Measurements from ENCODE around the gene FBXO11.
"Not testable (repeated sequence)": the region's sequence is repeated elsewhere in the genome, so short reads cannot be mapped to it uniquely, and the experiment has no call there.

The FBXO11 gene

DNA sequence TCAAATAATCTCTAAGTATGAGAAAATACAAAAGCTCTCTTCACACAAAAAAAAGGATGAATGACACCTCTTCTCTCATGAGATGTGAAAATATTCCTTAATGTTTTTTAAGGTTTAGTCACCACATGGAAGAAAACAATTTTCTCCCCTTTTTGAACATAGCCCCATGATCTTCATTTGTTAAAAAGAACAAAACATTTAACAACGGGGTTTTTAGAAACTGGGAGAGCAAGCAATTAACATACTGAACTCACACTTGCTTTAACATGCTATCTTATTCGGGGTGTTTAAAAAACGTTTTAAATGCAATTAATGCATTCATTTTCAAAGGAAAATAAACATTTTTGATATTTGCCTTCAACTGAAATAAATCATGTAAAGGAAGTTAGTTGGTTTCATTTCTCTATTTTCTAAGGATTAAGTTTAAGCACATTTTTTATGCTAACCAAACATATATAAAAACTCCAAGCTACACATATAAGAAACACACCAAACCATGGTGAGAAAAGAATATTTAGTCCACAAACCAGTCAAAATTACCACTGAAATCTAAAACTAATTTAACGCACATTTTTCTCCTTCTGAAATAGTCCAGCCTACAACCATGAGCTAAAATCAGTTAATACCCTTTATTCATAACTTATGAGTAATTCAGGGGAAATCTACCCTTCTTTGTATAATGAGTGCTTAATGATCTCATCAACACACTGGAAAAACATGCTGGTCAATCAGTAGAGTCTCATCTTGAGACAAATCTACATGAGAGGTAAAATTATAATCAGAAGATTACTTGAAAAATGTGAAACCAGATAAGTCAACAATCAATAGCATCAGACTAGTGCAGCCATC, 8.2 kb downstream of the FBXO11 start:
- no peak for DNase-seq

DNA sequence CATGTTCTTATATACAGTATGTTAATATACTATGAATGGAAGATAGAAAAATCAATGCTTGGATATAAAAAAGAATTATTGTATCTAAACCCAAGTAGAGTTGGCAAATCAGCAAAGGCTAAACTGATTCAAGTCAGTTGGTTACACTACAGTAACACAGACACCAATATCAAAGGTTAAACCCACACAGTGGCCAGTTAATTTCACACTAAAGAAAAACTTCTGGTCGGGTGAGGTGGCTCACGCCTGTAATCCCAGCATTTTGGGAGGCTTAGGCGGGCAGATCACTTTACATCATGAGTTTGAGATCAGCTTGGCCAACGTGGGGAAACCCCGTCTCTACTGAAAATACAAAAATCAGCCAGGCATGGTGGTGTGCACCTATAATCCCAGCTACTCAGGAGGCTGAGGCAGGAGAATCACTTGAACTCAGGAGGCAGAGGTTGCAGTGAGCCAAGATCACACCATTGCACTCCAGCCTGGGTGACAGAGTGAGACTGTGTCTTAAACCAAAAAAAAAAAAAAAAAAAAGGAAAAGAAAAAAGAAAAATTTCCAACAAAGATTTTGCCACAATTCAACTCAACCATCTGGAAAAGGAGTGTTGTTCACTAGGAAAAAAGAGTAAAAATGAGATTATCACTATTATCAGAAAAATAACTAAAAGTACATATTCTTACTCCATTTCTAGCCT, 9.0 kb downstream of the FBXO11 start:
- DNase-seq, result not testable (repeated sequence)

- DNase-seq, result no peak
Observed at GRCh38 chr2:47896450-47896968, 9.8 kb downstream of the FBXO11 start.

DNA sequence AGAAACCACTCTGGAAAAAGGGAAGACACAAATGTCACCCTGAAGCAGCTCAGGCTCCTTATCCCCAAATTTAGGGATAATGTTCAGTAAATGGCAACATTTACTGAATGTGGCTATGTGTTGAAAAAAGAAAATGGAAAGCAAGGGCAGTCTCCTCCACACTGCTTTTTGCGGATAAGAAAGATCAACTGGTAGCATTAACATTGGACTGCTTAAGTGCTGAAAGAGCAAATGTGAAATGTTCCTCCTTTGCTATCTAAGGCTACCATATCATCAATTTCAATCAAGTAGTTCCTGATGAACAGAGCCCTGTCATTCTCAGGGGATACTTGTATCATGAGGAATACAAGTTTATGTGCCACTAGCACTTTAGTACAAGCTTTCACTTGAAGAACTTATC, 12.5 kb downstream of the FBXO11 start:
- DNase-seq, result no peak

DNA sequence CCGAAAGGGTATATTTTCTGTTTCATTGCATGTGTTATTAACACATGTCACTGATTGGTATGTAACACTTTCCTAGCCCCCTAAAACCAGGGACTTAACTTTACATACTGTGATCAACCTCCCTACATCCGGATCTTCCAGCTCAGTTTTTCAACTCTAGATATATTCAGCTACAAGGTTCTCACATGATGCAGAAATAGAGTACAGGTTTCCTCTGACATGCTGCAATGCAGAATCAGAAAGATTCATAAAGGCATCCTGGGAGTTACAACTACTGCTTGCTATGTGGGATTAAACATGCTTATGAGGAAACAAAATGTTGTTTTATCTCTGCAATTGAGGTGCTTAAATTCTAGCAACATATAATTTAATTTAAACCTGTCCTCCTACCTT, 14.0 kb downstream of the FBXO11 start:
- DNase-seq, result no peak

DNA sequence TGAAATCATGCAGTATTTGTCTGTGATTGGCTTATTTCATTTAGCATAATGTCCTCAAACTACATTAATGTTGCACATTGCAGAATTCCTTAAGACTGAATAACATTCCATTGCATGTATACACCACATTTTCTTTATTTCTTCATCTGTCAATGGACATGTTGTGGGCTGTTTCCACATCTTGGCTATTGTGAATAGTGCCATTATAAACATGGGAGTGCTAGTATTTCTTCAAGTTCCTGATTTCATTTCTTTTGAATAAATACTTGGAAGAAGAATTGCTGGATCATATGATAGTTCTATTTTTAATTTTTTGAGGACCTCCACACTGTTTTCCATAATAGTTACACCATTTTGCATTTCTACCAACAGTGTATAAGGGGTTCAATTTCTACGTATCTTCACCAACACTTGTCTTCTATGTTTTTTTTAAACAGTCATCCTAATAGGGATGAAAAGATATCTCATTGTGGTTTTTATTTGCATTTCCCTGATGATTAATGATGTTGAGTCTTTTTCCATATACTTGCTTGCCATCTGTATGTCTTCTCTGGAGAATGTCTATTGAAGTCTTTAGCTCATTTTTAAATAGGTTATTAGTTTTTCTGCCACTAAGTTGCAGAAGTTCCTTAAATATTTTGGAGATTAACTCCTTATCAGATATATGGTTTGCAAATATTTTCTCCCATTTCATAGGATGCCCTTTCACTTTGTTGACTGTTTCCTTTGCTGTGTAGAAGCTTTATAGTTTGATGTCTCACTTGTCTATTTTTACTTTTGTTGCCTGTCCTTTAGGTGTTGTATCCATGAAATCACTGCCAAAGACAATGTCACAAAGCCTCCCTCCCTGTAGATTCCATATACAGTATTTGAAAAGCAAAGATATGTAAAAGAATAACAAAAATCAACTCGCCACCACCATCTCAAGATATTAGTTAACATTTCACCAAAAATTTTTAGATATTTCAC, 14.6 kb downstream of the FBXO11 start:
- no peak for DNase-seq

DNA sequence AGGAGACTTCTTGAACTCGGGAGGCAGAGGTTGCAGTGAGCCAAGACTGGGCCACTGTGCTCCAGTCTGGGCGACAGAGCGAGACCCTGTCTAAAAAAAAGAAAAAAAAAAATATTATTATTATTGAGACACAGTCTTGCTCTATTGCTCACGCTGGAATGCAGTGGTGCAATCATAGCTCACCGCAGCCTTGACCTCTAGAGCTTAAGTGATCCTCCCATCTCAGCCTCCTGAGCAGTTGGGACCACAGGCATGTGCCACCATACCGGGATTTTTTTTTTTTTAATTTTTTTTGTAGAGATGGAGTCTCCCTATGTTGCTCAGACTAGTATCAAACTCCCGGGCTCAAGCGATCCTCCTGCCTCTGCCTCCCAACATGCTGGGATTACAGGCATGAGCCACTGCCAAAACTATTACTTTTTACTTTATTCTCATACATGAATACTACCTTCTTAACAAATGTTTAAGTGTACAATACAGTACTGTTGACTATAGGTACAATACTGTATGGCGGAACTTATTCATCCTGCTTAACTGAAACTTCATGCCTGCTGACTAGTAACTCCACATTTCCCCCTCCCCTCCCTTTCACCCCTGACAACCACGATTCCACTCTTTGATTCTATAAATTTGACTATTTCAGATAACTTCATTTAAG, 15.5 kb downstream of the FBXO11 start:
- no peak for DNase-seq

DNA sequence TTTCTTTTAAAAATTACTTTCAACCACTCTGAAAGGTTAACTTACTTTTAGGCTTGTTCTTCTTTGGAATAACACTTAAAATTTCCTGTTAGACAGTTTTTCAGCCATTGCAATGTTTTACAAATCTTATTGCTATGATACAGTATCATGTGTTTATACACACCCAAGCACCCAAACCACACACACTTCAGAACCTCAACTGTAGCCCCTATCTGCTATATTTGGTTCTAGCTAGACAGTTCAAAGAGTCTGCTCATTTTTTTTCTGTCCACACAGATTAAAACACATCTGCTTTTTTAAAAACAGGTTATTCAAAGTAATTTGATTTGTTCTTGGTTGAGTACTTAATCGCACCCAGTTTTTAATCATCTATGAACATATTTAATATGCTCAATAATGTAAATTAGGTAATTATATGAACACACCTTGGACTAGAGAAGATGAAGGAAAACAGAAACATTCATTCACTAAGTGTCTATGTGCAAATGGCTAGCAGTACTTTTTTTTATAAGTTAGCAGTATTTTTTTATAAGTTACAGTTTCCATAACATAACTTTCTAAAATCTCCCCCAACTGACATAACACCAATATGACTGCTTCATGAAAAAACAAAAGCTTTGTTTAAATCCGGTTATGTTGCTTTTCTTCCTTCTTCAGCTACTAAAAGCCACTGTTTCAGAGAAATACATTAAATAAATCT, 17.6 kb downstream of the FBXO11 start:
- DNase-seq, result no peak

GRCh38 chr2:47876912-47877311, 29.4 kb downstream of the FBXO11 start:
- DNase-seq, result no peak

- DNase-seq, result no peak
Observed at GRCh38 chr2:47872941-47873340, 33.4 kb downstream of the FBXO11 start.

DNA sequence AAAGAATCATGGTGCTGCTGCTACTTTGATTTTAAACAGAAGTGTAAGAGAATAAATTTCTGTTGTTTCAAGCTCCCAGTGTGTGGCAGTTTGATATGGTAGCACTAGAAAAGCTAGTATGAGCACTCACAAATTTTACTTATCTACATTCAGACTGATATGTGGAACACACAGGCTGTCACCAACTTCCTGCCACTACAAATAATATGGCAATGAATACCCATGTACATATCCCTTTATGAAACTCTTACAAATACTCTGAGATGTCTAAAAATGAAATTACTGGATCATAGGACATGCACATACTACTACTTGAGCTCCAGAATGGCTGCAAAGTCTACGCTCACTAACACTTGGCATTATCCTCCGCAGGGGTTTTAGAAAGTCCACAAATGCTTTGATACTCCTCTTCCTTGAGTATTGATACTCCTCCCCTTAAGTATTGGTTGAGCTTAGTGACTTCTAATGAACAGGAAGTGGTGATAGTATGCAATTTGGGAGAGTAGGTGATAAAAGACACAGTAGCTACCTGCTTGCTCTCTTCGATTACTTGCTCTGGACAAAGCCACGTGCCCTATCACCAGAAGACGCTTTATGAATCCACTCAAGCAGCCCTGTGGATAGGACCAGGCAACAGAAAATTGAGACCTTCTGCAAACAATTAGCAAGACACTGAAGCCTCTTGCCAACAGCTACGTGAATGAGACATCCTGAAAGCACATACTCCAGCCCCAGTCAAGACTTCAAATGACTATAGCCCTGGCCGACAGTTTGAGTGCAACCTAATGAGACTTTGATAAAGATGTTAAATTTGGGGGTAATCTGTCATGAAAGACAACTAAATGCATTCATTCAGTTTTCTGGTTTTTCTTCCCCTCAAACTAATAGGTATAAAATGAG, 35.4 kb downstream of the FBXO11 start:
- no peak for DNase-seq

DNA sequence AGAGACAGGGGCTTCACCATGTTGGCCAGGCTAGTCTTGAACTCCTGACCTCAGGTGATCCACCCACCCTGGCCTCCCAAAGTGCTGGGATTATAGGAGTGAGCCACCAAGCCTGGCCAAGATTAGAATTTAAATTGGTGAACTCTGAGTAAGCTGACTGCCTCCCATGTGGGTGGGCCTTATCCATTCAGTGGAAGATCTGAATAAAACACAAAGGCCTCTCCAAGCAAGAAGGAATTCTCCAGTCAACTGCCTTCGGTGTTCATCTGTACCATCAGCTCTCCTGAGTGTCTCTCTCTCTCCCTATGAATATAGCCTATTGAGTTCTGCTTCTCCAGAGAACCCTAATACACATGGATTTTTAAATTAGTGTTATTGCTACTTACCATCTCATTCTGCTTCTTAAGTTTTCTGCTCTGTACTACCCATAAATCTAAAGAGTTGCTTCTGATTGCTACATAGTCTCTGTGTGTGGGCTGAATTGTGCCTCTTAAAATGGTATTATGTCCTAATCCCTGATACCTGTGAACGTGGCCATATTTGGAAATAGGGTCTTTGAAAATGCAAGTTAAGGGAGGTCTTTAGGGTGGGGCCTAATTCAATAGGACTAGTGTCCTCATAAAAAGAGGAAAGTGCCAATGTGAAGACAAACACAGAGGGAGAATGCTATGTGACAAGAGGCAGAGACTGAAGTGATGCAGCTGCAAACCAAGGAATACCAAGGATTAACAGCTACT, 36.3 kb downstream of the FBXO11 start:
- DNase-seq, result no peak

GRCh38 chr2:47868611-47869352, 37.5 kb downstream of the FBXO11 start:
- DNase-seq, result no peak

DNA sequence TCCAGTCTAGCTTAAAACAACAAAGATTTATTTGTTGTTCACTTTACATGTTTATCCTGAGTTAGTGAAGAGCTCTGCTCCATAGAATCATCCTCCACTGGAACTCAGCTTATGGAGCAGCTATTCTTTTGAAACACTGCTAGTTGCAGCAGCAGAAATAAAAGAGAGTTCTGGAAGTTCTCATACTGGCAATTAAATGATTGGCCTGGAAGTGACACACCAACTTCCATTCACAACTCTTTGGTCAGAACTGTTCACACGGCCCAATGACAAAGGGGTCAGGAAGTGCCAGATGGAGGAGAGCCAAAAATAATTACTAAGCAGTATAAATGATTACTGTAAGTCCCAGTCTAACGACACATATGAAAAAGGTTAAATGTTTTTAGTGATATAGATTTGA, 39.1 kb downstream of the FBXO11 start:
- peak; percentile 1 for DNase-seq

GRCh38 chr2:47864566-47864965, 41.7 kb downstream of the FBXO11 start:
- DNase-seq, result no peak

DNA sequence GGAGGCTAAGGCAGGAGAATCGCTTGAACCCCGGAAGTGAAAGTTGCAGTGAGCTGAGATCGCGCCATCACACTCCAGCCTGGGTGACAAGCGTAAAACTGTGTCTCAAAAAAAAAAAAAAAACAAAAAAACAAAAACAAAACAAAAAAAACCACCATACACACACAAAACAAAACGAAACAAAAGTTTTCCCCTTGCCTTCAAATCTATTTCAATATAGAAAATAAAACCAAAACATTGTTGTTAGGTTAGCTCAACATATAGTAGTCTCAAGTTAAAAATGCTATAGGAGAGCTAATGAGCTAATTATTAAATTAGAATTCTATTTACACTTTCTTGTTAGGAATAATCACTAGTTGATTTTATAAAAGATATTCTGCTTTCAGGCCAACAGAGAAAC, 43.3 kb downstream of the FBXO11 start:
- no peak for DNase-seq

- DNase-seq, result not testable (repeated sequence)
Observed at GRCh38 chr2:47853067-47853777, 53.1 kb downstream of the FBXO11 start.

DNA sequence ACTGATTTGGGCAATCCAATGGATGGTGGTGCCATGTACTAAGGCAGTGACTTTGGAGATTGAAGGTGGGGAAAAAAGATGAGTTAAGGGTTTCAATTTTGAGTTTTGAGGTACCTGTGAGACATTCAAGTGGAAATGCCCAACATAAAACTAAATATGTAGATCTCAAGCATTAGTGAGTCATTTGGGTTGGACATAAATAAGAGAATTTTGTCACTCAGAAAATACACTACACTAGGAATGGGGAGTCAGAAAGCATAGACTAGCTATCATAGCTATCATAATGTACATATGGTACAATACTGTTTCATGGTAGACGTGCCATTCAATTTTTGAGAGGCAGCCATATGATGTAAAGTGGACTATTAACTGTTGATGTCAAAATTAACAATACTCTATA, 56.1 kb downstream of the FBXO11 start:
- DNase-seq, result no peak

DNA sequence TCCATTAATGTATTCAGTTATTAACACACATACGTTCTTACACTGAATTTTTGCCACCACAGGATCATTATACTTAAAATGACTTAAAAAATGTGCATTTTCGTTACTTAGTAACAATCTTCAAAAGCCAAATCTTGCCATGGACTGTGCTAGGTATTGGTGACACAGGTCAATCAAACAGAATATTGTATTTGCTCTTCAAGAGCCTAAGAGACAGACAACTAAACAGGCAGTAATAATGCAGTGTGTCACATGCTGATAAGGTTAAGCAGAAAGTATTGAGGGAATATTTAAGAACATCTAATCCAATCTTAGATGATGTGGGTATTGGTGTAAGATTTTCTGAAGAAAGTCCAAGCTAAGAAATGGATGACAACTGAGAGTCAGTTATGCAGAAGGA, 56.9 kb downstream of the FBXO11 start:
- no peak for DNase-seq

Data from NCI-H146 (cell line).